Measurements from ENCODE around the gene CERK. TPM values are rescaled to one million over a fixed set of nuclear protein-coding genes. Genes with fewer than 3 reads are reported as not detected.

CERK gene
- total and polyA plus RNA-seq, 9 of the 15 experiments (the other 6 are each of a cell fraction or from before 2014, with no cell fraction given) = 1.1 to 14.9 (median 8.7) TPM

GRCh38 chr22:46754110-46754799 is 16.2 kb upstream of the CERK start (continued):
- TF ChIP-seq CEBPG (CRISPR knock-in tag; IDR thresholded peaks at IDR 0.05) (no peak), CEBPG (tag; conservative IDR thresholded peaks at IDR 0.05 in 1 of 2, IDR thresholded peaks at IDR 0.05 in 1 of 2) (no peak), NFE2L1 (tag; IDR thresholded peaks at IDR 0.05; ENCODE audit: borderline replicate concordance, low read depth) (no peak), ZNF766 (CRISPR knock-in tag; conservative IDR thresholded peaks at IDR 0.05) (peak; percentile 45; the same call in 1 of the 2 replicates), ZNF695 (CRISPR knock-in tag; IDR thresholded peaks at IDR 0.05) (no peak), ILF3 (IDR thresholded peaks at IDR 0.05; ENCODE audit: borderline replicate concordance) (no peak), COPS2 (conservative IDR thresholded peaks at IDR 0.05) (no peak), EWSR1 (IDR thresholded peaks at IDR 0.05; ENCODE audit: borderline replicate concordance, low read depth, partially characterized antibody) (no peak), FUS (optimal IDR thresholded peaks at IDR 0.05; ENCODE audit: low read depth, low read length) (no peak), ZNF41 (CRISPR knock-in tag; conservative IDR thresholded peaks at IDR 0.05) (no peak), HSF4 (CRISPR knock-in tag; IDR thresholded peaks at IDR 0.05; ENCODE audit: borderline replicate concordance) (no peak), CBFA2T2 (conservative IDR thresholded peaks at IDR 0.05) (peak; percentile 57; the same call in 1 of the 2 replicates), NR2C1 (IDR thresholded peaks at IDR 0.05) (no peak), NR2C1 (tag; IDR thresholded peaks at IDR 0.05) (no peak), ZNF57 (CRISPR knock-in tag; IDR thresholded peaks at IDR 0.05) (no peak), E2F4 (CRISPR knock-in tag; IDR thresholded peaks at IDR 0.05; ENCODE audit: low read depth) (no peak), MAFK (IDR thresholded peaks at IDR 0.05; ENCODE audit: low read length) (peak; percentile 67), ZNF133 (CRISPR knock-in tag; IDR thresholded peaks at IDR 0.05) (no peak)
- TF ChIP-seq, protein P1, sequence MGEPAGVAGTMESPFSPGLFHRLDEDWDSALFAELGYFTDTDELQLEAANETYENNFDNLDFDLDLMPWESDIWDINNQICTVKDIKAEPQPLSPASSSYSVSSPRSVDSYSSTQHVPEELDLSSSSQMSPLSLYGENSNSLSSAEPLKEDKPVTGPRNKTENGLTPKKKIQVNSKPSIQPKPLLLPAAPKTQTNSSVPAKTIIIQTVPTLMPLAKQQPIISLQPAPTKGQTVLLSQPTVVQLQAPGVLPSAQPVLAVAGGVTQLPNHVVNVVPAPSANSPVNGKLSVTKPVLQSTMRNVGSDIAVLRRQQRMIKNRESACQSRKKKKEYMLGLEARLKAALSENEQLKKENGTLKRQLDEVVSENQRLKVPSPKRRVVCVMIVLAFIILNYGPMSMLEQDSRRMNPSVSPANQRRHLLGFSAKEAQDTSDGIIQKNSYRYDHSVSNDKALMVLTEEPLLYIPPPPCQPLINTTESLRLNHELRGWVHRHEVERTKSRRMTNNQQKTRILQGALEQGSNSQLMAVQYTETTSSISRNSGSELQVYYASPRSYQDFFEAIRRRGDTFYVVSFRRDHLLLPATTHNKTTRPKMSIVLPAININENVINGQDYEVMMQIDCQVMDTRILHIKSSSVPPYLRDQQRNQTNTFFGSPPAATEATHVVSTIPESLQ (CRISPR knock-in tag; IDR thresholded peaks at IDR 0.05) = 0 out of 2 replicates have a peak, but pooled peaks have one; percentile 60
- TF ChIP-seq, protein P2, sequence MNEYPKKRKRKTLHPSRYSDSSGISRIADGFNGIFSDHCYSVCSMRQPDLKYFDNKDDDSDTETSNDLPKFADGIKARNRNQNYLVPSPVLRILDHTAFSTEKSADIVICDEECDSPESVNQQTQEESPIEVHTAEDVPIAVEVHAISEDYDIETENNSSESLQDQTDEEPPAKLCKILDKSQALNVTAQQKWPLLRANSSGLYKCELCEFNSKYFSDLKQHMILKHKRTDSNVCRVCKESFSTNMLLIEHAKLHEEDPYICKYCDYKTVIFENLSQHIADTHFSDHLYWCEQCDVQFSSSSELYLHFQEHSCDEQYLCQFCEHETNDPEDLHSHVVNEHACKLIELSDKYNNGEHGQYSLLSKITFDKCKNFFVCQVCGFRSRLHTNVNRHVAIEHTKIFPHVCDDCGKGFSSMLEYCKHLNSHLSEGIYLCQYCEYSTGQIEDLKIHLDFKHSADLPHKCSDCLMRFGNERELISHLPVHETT (CRISPR knock-in tag; conservative IDR thresholded peaks at IDR 0.05 in 1 of 2, IDR thresholded peaks at IDR 0.05 in 1 of 2) = peak in 1 of 2 experiments; percentile 46; a peak in 1 of 4 replicates
- TF ChIP-seq, protein P3, sequence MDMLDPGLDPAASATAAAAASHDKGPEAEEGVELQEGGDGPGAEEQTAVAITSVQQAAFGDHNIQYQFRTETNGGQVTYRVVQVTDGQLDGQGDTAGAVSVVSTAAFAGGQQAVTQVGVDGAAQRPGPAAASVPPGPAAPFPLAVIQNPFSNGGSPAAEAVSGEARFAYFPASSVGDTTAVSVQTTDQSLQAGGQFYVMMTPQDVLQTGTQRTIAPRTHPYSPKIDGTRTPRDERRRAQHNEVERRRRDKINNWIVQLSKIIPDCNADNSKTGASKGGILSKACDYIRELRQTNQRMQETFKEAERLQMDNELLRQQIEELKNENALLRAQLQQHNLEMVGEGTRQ (CRISPR knock-in tag; IDR thresholded peaks at IDR 0.05) = peak; percentile 77
